Measurements from ENCODE around the gene PIEZO1.

Gene PIEZO1

DNA sequence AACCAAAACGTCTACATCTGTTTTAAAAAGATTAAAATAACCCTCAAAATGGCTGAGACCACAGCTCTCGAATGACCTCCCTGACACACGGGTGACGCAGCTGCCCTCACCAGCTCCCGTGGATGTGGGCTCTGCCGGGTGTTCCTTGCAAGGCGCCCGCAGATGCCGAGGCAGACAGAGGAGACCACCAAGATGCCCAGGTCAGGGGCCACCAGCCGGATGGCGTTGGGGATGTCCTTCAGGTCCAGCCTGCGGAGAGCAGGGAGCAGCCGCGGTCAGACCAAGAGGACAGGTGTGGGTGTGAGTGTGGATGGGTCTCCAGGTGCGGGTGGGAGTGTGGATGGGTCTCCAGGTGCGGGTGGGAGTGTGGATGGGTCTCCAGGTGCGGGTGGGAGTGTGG lies 43.7 kb downstream of the PIEZO1 start:
- no peaks in the 10 kb centered on the region for H3K36me3 ChIP-seq (ENCODE audit: insufficient read depth, low read length)

GRCh38 chr16:88740727-88741055 lies 44.3 kb downstream of the PIEZO1 start:
- H3K9me3 ChIP-seq (ENCODE audit: control insufficient read depth, insufficient read depth, low read length): no peaks in the 10 kb centered on the region
- H3K36me3 ChIP-seq (ENCODE audit: insufficient read depth, low read length): no peaks in the 10 kb centered on the region
- H3K9ac ChIP-seq (ENCODE audit: low read depth, low read length): no peak overlapping the region
- H3K4me1 ChIP-seq (ENCODE audit: insufficient read depth, low read length): peaks cover 5% of the 10 kb centered on the region; the same call in 1 of the 2 replicates

More for the DNA sequence above, 43.7 kb downstream of the PIEZO1 start:
- Histone ChIP-seq H3K4me1 (ENCODE audit: insufficient read depth, low read length) (peaks cover 11% of the 10 kb centered on the region; the same call in 1 of the 2 replicates), H3K9ac (ENCODE audit: low read depth, low read length) (no peak overlapping the region), H3K9me3 (ENCODE audit: control insufficient read depth, insufficient read depth, low read length) (no peaks in the 10 kb centered on the region)

DNA sequence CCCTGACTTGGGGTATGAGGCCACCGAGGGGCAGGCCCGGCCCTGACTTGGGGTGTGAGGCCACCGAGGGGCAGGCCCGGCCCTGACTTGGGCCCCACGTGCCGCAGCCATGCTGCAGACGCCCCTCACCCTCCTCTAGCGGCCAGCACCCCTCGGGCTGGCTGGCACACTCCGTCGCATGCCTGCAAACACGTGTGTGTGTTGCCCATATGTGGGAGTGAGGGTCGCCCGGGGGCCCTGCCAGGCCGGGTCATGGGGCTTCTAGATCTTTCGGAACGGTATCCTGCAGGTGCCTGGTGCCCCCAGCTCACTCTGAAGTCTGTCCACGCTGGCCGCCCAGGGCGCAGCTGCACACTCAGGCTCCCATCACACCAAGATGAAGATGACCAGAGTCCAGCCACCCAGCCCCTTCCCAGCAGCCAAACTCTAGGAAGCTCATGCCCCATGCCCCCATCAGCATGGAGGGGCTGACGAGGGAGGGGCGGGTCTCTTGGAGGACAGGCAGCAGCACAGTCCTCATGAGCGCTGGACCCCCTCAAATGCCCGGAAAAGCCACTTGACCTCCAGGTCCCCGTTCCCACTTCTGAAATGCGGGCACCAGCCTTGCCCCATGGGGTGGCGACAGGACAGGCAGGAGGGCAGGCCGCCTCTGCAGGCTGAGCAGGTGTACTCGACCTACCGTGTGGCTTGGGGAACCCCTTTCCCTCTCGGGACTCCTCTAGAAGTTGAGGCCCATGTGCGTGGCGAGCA lies 44.9 kb downstream of the PIEZO1 start:
- Histone ChIP-seq H3K9ac (ENCODE audit: low read depth, low read length) (no peak overlapping the region), H3K36me3 (ENCODE audit: insufficient read depth, low read length) (no peaks in the 10 kb centered on the region), H3K4me1 (ENCODE audit: insufficient read depth, low read length) (peaks cover 2% of the 10 kb centered on the region; the same call in 1 of the 2 replicates), H3K9me3 (ENCODE audit: control insufficient read depth, insufficient read depth, low read length) (no peaks in the 10 kb centered on the region)

DNA sequence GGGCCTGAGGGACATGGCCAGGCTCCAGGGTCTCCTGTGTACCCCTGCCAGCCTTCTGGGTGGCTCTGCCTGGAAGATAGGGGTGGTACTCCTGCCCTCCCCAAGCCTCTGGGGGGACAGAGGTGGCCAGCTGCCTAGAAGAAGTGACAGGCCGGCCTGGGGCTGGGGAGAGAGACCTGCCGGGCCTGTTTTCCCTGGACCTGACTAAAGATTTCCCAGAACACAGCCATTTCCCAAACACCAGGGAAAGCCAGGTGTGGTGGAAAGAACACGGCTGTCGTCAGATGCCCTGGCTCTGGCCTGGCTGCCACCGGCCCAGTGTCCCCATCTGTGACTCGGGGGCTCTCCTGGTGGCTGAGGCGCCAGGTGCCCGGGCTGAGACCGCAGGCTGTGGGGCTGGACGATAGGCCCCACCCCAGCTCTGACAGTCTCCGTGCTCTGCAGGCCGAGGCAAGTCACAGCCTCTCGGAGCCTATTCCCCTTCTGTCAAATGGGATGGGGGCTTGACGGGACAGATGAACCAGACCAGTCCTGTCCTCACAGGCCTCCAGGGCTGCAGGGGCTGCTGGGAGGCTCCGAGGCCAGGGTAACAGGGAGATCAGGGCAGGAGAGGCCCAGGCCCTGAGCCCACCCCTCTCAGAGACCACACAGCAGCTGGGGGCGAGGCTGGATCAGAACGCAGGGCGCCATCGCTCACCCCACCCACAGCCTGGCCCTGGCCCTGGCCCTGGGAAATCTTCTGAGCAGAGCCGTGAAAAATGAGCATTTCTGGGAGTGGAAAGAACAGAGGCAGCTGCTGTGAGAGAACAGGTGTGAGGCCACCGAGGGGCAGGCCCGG lies 45.7 kb downstream of the PIEZO1 start:
- H3K4me1 ChIP-seq (ENCODE audit: insufficient read depth, low read length): no peaks in the 10 kb centered on the region; the same call in 1 of the 2 replicates
- no peak overlapping the region for H3K9ac ChIP-seq (ENCODE audit: low read depth, low read length)
- no peaks in the 10 kb centered on the region for H3K9me3 ChIP-seq (ENCODE audit: control insufficient read depth, insufficient read depth, low read length)
- H3K36me3 ChIP-seq (ENCODE audit: insufficient read depth, low read length): no peaks in the 10 kb centered on the region

DNA sequence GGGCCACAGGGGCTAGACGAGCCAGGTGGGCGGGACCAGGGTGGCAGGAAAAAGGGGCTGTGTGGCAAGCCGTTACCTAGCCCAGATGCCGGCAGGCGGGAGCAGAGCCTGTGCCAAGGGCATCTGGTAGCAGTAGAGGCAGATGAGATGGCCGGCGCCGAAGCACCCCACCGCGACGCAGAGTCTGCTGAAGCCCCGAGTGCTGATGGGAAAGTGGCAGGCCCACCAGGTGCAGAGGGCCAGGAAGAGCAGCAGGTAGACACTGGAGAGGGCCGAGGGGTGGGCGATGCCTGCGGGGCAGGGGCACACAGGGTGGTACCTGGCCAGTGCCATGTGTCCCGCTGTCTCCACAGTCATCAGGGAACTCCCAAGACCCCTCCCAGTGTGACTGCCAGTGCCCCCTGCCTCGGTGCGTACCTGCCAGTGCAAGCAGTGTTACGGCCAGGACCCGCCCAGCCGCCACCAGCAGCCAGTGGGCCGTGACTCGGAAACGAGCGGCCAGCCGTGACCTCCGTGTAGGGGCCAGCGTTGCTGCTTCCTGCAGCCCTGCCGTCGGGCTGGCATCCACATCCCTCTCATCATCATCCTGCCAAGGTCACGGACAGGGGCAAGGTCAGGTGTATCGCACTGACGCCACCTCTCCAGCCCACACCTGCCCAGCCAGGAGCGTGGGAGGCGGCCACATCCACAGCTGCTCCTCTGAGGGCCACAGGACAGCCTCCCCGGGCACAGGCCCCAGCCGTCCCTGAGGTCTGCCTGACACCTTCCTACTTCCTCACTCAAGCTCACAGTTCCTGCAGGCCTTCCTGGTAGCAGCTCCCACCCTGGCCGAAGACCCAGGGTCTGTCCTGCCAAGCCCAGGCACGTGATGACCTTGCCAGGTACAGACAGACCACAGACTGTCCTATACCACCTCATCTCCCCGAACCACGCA lies 46.6 kb downstream of the PIEZO1 start:
- no peaks in the 10 kb centered on the region for H3K36me3 ChIP-seq (ENCODE audit: insufficient read depth, low read length)
- no peaks in the 10 kb centered on the region for H3K9me3 ChIP-seq (ENCODE audit: control insufficient read depth, insufficient read depth, low read length)
- H3K4me1 ChIP-seq (ENCODE audit: insufficient read depth, low read length): no peaks in the 10 kb centered on the region; the same call in 1 of the 2 replicates
- no peak overlapping the region for H3K9ac ChIP-seq (ENCODE audit: low read depth, low read length)

DNA sequence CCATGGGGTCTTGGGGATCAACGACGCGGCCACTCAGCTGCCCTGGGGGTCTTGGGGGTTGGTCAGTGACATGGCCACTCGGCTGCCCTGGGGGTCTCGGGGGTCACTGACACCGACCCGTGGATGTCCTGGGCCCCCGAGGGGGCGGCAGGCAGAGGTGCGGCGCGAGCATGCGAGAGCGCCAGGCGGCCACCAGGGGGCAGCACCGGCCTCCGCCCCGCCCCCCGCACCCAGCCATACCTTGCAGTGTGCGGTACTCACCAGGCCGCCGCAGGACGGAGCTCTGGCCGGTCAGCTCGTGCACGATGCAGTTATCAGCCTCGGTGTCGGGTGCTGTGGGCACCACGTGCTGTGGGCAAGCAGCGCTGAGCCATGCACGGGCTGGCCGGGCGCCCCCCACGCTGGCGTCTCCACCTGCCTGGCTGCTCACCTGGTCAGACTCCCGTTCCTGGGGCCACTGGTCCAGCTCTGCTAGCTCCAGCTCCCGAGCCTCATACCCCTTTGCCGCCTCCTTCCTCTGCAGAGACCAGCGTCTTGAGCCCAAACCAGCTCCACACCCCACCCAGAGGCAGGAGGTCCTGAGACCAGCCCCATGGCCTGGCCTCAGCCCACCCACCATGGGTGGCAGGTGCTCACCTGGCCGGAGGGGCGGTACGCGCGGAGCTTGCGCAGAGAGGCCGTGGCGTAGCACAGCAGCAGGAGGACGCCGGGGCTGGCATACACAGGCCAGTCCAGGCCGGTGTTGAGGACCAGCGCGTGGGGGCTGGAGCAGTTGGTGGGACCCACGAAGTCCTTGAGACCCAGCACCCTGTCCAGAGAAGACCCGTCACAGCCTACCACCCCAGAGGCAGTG lies 47.5 kb downstream of the PIEZO1 start:
- H3K36me3 ChIP-seq (ENCODE audit: insufficient read depth, low read length): no peaks in the 10 kb centered on the region
- H3K9me3 ChIP-seq (ENCODE audit: control insufficient read depth, insufficient read depth, low read length): no peaks in the 10 kb centered on the region
- no peak overlapping the region for H3K9ac ChIP-seq (ENCODE audit: low read depth, low read length)
- H3K4me1 ChIP-seq (ENCODE audit: insufficient read depth, low read length): no peaks in the 10 kb centered on the region; the same call in 1 of the 2 replicates

GRCh38 chr16:88736496-88736895 lies 48.5 kb downstream of the PIEZO1 start:
- Histone ChIP-seq H3K9ac (ENCODE audit: low read depth, low read length) (no peak overlapping the region), H3K9me3 (ENCODE audit: control insufficient read depth, insufficient read depth, low read length) (no peaks in the 10 kb centered on the region), H3K36me3 (ENCODE audit: insufficient read depth, low read length) (no peaks in the 10 kb centered on the region), H3K4me1 (ENCODE audit: insufficient read depth, low read length) (no peaks in the 10 kb centered on the region; the same call in 1 of the 2 replicates)

DNA sequence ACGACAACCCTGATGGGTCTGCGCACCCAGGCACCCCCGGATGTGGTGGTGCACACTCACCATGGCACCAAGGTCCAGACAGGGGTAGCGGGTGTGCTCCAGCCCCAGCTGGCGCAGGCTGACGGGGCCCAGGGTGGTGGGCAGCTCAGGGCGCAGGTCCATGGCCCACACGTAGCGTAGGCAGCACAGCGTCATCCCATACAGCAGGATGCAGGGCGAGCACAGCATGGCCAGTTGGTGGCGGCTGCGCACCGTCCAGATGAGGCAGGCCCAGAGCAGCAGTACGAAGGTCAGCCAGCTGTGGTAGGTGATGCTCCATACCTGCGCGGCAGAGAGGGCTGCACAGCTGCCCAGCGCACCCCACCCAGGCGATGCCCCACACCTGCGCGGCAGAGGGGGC lies 48.9 kb downstream of the PIEZO1 start:
- no peaks in the 10 kb centered on the region for H3K9me3 ChIP-seq (ENCODE audit: control insufficient read depth, insufficient read depth, low read length)
- no peaks in the 10 kb centered on the region; the same call in 1 of the 2 replicates for H3K4me1 ChIP-seq (ENCODE audit: insufficient read depth, low read length)
- no peaks in the 10 kb centered on the region for H3K36me3 ChIP-seq (ENCODE audit: insufficient read depth, low read length)
- no peak overlapping the region for H3K9ac ChIP-seq (ENCODE audit: low read depth, low read length)

DNA sequence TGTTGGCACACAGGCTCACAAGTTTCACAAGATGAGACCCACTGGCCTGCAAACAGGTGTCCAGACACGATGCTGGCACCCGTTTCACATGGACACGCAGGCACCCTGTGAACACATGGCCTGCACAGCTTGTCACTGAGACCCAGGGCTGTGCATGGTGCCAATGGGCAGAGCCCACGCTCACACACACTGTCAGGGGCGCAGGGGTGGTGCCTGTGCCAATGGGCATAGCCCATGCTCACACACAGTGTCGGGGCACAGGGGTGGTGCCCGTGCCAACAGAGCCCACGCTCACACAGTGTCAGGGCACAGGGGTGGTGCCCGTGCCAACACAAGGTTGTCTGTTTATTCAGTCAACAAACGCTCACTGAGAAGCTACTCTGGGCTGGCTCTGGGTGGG lies 49.4 kb downstream of the PIEZO1 start:
- H3K36me3 ChIP-seq (ENCODE audit: insufficient read depth, low read length): no peaks in the 10 kb centered on the region
- no peaks in the 10 kb centered on the region for H3K9me3 ChIP-seq (ENCODE audit: control insufficient read depth, insufficient read depth, low read length)
- no peak overlapping the region for H3K9ac ChIP-seq (ENCODE audit: low read depth, low read length)
- no peaks in the 10 kb centered on the region; the same call in 1 of the 2 replicates for H3K4me1 ChIP-seq (ENCODE audit: insufficient read depth, low read length)

DNA sequence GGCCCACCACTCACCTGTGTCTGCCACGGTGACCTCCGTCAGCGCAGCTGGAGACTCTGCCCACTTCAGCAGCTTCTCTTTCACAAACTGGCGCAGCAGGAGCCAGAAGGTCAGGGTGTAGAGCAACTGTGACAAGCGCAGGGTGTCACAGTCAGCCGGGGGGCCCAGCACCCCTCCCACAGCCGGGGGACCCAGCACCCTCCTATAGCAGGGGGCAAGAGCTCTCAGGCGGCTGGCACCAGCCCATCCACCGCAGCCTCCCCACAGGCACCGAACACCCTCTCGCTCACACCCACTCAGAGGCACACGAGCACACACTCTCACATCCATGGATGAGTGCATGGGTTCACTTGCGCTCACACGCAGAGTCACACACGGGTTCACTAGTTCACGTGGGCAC lies 49.9 kb downstream of the PIEZO1 start:
- H3K9ac ChIP-seq (ENCODE audit: low read depth, low read length): no peak overlapping the region
- no peaks in the 10 kb centered on the region for H3K9me3 ChIP-seq (ENCODE audit: control insufficient read depth, insufficient read depth, low read length)
- no peaks in the 10 kb centered on the region; the same call in 1 of the 2 replicates for H3K4me1 ChIP-seq (ENCODE audit: insufficient read depth, low read length)
- H3K36me3 ChIP-seq (ENCODE audit: insufficient read depth, low read length): no peaks in the 10 kb centered on the region

GRCh38 chr16:88734361-88734728 lies 50.7 kb downstream of the PIEZO1 start:
- Histone ChIP-seq H3K4me1 (ENCODE audit: insufficient read depth, low read length) (no peaks in the 10 kb centered on the region; the same call in 1 of the 2 replicates), H3K9ac (ENCODE audit: low read depth, low read length) (no peak overlapping the region), H3K36me3 (ENCODE audit: insufficient read depth, low read length) (no peaks in the 10 kb centered on the region), H3K9me3 (ENCODE audit: control insufficient read depth, insufficient read depth, low read length) (no peaks in the 10 kb centered on the region)

DNA sequence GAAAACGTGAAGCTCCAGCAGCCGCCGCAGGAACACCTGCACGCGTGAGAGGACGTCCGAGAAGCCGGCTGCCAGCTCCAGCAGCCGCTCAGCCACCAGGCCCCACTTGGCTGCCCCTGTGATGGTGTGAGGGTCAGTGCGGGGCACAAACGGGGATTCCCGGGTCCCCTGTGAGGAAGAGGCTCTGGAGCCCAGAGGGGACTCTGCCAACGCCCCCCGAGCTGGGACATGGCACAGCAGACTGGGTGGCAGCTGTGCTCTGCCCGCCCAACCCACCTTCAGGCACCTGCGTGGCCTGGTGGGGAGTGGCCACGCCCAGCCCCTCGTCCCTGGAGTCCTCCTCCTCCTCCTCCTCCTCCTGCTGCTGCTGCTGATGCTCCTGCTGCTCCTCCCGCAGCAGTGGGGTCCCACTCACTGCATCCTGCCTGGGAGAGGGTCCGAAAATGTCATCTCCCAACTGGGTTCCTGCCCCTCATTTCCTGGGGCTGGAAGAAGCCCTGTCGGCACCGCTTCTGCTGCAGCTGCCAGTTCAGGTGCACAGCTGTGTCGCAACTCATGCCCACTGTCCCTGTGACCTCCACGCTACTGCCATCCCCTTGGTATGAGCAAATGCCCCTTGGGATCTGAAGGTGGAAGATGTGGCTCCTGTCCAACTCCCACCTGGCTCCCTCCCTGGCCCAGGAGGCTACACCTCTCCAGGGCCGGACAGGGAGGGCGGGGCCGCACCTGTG lies 51.2 kb downstream of the PIEZO1 start:
- Histone ChIP-seq H3K9ac (ENCODE audit: low read depth, low read length) (no peak overlapping the region), H3K36me3 (ENCODE audit: insufficient read depth, low read length) (no peaks in the 10 kb centered on the region), H3K9me3 (ENCODE audit: control insufficient read depth, insufficient read depth, low read length) (no peaks in the 10 kb centered on the region), H3K4me1 (ENCODE audit: insufficient read depth, low read length) (no peaks in the 10 kb centered on the region; the same call in 1 of the 2 replicates)

GRCh38 chr16:88732961-88733294 lies 52.1 kb downstream of the PIEZO1 start:
- no peaks in the 10 kb centered on the region; the same call in 1 of the 2 replicates for H3K4me1 ChIP-seq (ENCODE audit: insufficient read depth, low read length)

More at GRCh38 chr16:88732961-88733294, 52.1 kb downstream of the PIEZO1 start:
- no peaks in the 10 kb centered on the region for H3K36me3 ChIP-seq (ENCODE audit: insufficient read depth, low read length)
- no peak overlapping the region for H3K9ac ChIP-seq (ENCODE audit: low read depth, low read length)
- H3K9me3 ChIP-seq (ENCODE audit: control insufficient read depth, insufficient read depth, low read length): no peaks in the 10 kb centered on the region

Measured in ES-I3 (cell line).